D721Med (cell line): ENCODE data around the gene MRPL36.

Experiments
- DNase-seq: peaks from one replicate; pipeline ENCODE4 v3.0.0; 2011; ENCODE audit warnings: low spot score; ENCODE audit not compliant: insufficient read length
- FAIRE-seq: peaks from 2 replicates; lab custom pipeline; 2011; peaks lifted over from hg19 to GRCh38; lab: Jason Lieb, UNC
- TF ChIP-seq, protein P1 (sequence below): IDR thresholded peaks from 2 replicates; pipeline ENCODE4 v1.5.1; 2012; ENCODE audit warnings: mild to moderate bottlenecking, control low read depth; ENCODE audit not compliant: insufficient read depth; ENCODE audit errors: missing control alignments

The MRPL36 gene

DNA sequence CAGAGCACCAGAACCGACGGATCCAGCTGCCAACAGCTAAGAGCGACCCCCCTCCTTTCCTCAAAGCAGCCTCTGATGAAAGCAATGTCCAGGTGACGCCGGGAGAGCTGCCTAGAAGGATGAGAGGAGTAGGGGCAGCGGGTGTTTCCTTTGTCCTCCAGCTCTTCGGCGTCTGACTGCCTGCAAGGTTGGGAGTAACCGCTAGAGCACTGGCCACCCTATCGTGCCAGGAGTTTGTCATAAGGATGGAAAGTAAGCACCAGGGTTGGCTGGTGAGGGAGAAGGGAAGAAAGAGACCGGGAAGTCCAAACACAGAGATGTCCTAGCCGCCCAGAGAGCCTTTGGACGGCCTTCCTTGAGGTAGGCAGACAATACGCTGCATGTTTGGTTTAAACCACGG lies 10.8 kb downstream of the MRPL36 start:
- FAIRE-seq (no peak), DNase-seq (no peak)
- TF ChIP-seq, protein P1, sequence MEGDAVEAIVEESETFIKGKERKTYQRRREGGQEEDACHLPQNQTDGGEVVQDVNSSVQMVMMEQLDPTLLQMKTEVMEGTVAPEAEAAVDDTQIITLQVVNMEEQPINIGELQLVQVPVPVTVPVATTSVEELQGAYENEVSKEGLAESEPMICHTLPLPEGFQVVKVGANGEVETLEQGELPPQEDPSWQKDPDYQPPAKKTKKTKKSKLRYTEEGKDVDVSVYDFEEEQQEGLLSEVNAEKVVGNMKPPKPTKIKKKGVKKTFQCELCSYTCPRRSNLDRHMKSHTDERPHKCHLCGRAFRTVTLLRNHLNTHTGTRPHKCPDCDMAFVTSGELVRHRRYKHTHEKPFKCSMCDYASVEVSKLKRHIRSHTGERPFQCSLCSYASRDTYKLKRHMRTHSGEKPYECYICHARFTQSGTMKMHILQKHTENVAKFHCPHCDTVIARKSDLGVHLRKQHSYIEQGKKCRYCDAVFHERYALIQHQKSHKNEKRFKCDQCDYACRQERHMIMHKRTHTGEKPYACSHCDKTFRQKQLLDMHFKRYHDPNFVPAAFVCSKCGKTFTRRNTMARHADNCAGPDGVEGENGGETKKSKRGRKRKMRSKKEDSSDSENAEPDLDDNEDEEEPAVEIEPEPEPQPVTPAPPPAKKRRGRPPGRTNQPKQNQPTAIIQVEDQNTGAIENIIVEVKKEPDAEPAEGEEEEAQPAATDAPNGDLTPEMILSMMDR, result no peak

DNA sequence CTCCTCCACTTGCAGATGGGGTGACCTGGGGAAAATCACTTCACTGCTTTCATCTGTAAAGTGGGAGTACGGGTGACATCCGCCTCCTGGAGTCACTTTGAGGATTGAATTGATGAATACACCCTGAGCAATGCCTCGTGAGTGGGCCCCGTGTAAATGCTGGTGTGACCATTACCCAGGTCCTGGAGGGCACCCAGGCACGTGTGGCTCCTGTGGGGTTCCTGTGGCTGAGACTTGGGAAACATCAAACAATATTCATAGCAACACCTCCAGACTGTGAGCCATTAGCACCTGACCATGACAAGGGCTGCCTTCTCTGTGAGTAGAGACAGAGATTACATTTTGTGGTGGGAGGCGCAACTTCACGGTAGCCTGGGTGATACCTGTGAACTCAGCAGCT lies 11.4 kb downstream of the MRPL36 start:
- TF ChIP-seq, protein P1, result no peak
- DNase-seq, result no peak
- no peak for FAIRE-seq

DNA sequence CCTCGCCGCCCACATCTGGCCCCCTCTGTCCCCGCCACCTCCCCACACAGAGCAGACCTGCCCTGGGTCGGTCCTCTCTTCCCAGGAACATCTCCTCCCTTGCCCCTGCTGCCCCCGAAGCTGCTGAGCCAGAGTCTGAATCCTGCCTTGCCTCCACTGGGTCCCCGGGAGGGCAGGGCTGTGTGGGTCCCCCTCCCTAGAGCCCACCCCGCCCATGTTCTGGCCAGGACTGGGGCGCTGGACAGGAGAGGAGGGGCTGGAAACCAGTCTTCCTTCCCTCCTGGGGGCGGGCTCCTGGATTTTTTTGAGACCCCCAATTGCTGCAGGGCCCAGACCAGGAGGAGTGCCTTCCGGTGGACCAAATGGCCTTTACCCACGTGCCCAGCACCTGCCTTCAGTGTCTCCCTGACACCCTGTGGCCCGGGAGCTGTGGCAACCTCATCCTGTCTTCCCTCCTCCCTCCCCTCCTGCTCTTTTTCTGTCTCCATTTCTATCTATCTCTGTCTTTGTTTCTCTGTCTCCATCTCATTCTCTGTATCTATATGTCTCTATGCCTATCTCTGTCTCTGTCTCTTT lies 12.1 kb downstream of the MRPL36 start:
- no peak for DNase-seq
- TF ChIP-seq, protein P1, result no peak
- no peak for FAIRE-seq

DNA sequence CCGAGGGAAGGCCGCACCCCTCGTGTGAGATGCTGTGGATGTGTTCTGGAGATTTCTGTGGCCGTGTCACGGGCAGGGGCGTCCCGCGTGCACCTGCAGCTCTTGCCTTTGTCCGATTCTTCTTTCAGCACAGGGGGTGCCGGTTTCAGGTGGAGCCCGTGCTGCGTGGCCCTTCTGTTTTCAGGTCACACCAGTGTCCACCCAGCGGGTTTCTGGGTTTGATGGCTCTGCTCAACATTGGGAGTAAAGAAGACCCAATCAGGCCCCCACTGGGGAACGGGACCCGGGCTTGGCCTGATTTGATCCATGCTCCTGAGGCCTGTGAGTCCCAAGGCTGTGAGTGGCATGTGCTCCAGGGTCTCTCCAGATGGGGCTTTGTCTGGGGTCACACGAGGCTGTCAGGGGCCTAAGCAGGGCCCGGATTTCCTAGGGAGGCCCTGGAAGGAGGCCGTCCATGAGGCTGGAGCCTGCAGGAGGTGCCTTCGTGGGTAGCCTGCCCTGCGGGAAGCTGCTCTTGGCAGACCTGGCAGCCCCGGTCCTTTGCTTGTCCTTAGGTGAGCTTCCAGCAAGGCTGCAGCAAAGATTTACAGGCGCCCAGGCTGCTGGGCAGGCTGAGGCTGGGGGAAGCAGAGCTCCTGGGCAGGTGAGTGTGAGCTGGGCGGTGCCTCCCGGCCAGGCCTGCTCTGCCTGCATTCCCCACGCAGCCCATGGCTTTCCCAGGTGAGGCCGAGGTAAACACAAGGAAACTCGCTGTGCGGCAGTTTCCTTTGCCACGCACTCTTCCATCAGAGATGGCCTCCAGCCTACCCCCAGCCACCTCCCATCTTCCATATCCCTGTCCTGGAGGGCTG lies 12.8 kb downstream of the MRPL36 start:
- FAIRE-seq (no peak), DNase-seq (no peak)
- TF ChIP-seq, protein P1, result no peak

DNA sequence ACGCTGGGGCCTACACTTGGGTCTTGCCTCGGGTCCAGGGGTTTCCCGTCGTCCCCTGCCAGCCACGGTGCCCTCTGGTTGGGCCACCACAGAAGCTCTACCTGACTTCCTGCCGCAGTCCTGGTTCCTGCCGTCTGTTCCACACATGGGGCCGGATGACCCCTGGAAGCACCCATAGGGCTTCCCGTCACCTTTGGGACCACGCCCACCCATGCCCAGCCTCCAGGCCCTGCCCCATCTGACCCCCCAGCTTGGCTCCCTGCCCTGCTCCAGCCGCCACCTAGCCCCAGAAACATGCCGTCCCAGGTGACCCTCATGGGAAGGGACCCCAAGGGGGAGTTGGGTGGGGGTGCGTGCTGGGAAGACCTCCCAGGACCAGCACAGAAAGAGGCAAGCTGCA lies 13.7 kb downstream of the MRPL36 start:
- DNase-seq, result no peak
- FAIRE-seq, result no peak
- TF ChIP-seq, protein P1, result no peak

DNA sequence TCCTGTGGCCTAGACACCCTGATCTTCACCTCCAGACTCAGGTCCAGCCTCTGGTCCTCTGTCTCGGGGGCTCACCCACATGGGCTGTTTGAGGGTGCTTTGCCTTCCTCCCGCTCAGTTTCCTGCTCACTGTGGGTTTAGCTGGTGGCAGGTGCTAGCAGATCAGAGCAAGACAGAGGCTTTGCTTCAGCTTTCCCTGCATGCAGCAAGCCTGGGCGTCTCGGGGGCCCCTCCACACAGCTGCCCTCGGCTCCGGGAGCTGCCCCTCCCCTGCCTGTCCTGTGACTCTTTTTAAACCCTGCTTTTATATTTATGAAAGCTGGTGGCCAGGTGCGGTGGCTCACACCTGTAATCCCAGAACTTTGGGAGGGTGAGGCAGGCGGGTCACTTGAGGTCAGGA lies 14.6 kb downstream of the MRPL36 start:
- TF ChIP-seq, protein P1, result no peak

More for the DNA sequence above, 14.6 kb downstream of the MRPL36 start:
- no peak for DNase-seq
- FAIRE-seq, result no peak
